Muscle of leg (tissue), 11 donors: ENCODE measurements around the gene RBM47. TPM values are rescaled to one million over a fixed set of nuclear protein-coding genes. Genes with fewer than 3 reads are reported as not detected.
A peak's percentile ranks its signal among the peaks of the same experiment; 100 is the strongest.
"Not testable (repeated sequence)": the region's sequence is repeated elsewhere in the genome, so short reads cannot be mapped to it uniquely, and the experiment has no call there.

Experiments used
- DNase-seq: peaks from one replicate; pipeline ENCODE4 v3.0.0; 2013
- H3K27ac ChIP-seq: one replicate; pipeline ENCODE4 v1.5.1; 2013; ENCODE audit warnings: mild to moderate bottlenecking, low read length, control low read depth
- H3K27me3 ChIP-seq: one replicate; pipeline ENCODE4 v1.6.1; 2013; ENCODE audit warnings: low read length; ENCODE audit not compliant: control insufficient read depth, insufficient read depth
- H3K36me3 ChIP-seq: one replicate; pipeline ENCODE4 v1.6.1; 2013; ENCODE audit warnings: low read length; ENCODE audit not compliant: control insufficient read depth, insufficient read depth
- H3K4me1 ChIP-seq: one replicate; pipeline ENCODE4 v1.6.1; 2013; ENCODE audit warnings: low read length; ENCODE audit not compliant: control insufficient read depth, insufficient read depth
- H3K4me3 ChIP-seq: one replicate; pipeline ENCODE4 v1.5.1; 2013; ENCODE audit warnings: low read length, control low read depth
- H3K9me3 ChIP-seq: replicated peaks from 2 replicates; pipeline ENCODE4 v1.6.1; 2013; ENCODE audit warnings: low read depth, low read length; ENCODE audit not compliant: control insufficient read depth
- WGBS: methylation state at CpG from one replicate; pipeline ENCODE4 v1.1.5; 2013; ENCODE audit warnings: missing lambda C conversion rate; ENCODE audit not compliant: insufficient coverage; 5-methylcytosine and 5-hydroxymethylcytosine counted together
- polyA plus RNA-seq, 8 donors: library from polyadenylated mRNA; unstranded; fragments of 120-200 nt; gene quantifications; one replicate each; pipeline versions ENCODE4 v1.2.1 to v1.2.3, GENCODE V29; 2013; ENCODE audit warnings: inconsistent platforms in 1 of 8, low replicate concordance in 1 of 8; ENCODE audit not compliant: insufficient read length in 8 of 8, insufficient read depth in 1 of 8
- total RNA-seq: library from RNA; stranded (reverse); fragments of 120-200 nt; gene quantifications from one replicate; pipeline ENCODE4 v1.2.4, GENCODE V29; 2013

Gene RBM47
- total and polyA plus RNA-seq, 9 donors: 1.2 to 6.3 (median 2.0) TPM

GRCh38 chr4:40403081-40403480, 226.6 kb downstream of the RBM47 start:
- Histone ChIP-seq H3K36me3 (no peaks in the 10 kb centered on the region), H3K4me1 (no peaks in the 10 kb centered on the region), H3K27me3 (no peaks in the 10 kb centered on the region), H3K4me3 (no peak overlapping the region), H3K27ac (no peak overlapping the region), H3K9me3 (peaks cover 4% of the 10 kb centered on the region)
- WGBS: 83% methylated on average over 3 of the region's 5 CpGs
- DNase-seq: no peak

DNA sequence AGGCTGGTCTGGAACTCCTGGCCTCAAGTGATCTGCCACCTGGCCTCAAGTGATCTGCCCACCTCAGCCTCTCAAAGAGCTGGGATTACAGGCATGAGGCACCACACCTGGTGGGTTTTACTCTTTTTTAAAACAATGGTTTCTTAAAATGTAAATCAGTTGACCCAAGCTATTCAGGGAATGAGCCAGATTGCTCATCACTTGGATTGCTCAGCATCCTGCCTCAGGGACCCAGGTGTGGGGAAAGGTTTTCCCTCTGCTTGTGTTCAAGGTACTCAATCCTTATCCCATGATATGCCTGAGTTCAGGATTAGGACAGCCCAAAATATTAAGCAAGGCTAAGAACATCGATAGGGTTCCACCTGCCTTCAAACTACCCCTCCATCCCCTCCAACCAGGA, 227.1 kb downstream of the RBM47 start:
- Histone ChIP-seq H3K27ac (no peak overlapping the region), H3K4me1 (no peaks in the 10 kb centered on the region), H3K9me3 (peaks cover 4% of the 10 kb centered on the region), H3K36me3 (no peaks in the 10 kb centered on the region), H3K4me3 (no peak overlapping the region), H3K27me3 (no peaks in the 10 kb centered on the region)
- DNase-seq: no peak
- WGBS: no CpG with 5 or more reads among the region's 1 CpG

DNA sequence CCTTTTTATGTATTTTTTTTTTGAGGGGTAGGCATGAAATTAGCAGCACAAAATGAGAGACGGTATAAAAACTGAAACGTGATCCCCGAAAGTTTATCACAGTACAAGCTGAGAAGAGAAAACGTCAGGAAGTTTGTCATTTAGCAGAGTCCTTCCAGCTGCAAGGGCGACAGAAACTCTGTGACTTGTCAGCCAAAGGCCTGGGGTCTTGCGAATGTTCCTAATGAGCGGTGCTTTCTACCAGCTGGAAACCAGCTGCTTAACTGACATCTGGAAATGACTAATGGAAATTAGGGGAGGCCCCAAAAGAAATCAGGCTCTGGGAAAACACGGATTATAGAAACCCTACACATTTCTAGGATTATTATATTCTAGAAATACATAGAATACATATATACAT, 228.0 kb downstream of the RBM47 start:
- no peak overlapping the region for H3K27ac ChIP-seq
- WGBS: 30% methylated on average over 7 of the region's 8 CpGs
- no peaks in the 10 kb centered on the region for H3K36me3 ChIP-seq
- H3K4me3 ChIP-seq: no peak overlapping the region
- H3K27me3 ChIP-seq: no peaks in the 10 kb centered on the region
- DNase-seq: peak; percentile 52
- H3K4me1 ChIP-seq: no peaks in the 10 kb centered on the region
- peaks cover 2% of the 10 kb centered on the region for H3K9me3 ChIP-seq

GRCh38 chr4:40401096-40401495, 228.6 kb downstream of the RBM47 start:
- 80% methylated on average over 2 of the region's 6 CpGs for WGBS
- Histone ChIP-seq H3K27ac (no peak overlapping the region), H3K9me3 (no peaks in the 10 kb centered on the region), H3K4me1 (peaks cover 4% of the 10 kb centered on the region), H3K27me3 (no peaks in the 10 kb centered on the region), H3K36me3 (no peaks in the 10 kb centered on the region), H3K4me3 (no peak overlapping the region)
- no peak for DNase-seq

- no peak for DNase-seq
- Histone ChIP-seq H3K9me3 (no peaks in the 10 kb centered on the region), H3K27me3 (no peaks in the 10 kb centered on the region), H3K36me3 (no peaks in the 10 kb centered on the region), H3K4me1 (peaks cover 12% of the 10 kb centered on the region), H3K27ac (no peak overlapping the region), H3K4me3 (no peak overlapping the region)
- WGBS: 44% methylated on average over 3 of the region's 3 CpGs
Observed at GRCh38 chr4:40399578-40399977, 230.1 kb downstream of the RBM47 start.

GRCh38 chr4:40395908-40396793, 233.5 kb downstream of the RBM47 start:
- Histone ChIP-seq H3K9me3 (no peaks in the 10 kb centered on the region), H3K4me1 (peaks cover 12% of the 10 kb centered on the region), H3K4me3 (no peak overlapping the region), H3K27ac (no peak overlapping the region), H3K36me3 (no peaks in the 10 kb centered on the region), H3K27me3 (no peaks in the 10 kb centered on the region)
- peak; percentile 50 for DNase-seq
- WGBS: 21% methylated on average over 4 of the region's 7 CpGs

DNA sequence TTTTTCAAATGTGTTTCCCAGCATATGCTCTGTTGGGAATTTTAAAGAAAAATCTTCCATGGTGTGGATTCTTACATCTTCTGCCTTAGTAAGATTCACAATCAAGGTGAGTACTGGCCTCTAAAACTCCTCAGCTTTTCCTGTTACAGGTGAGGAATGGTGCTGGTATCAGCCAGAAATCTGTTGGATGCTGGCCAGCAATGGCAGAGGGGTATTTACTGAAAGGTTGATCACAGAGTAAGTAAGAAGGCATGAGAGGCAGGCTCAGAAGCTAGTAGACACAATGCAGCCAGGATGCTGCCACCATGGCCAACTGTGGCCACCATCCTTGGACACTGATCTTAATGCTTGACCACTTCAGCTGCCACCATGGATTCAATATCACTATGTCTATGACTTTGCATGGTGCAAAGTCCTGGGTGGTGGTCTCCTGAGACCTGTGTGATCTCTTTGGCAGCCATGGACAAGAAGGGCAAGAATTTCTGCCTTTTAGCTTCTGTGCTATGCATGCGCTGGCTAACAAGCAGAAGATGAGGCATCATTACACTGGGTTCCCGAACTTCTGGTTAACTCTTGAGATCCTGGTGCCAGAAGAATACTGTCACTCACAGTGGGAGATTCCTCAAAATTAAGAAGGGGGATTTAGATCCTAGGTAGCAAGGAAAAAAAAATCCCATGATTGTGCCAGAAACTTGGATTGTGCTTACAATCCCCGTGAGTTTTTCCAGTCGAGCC, 234.3 kb downstream of the RBM47 start:
- no peak overlapping the region for H3K27ac ChIP-seq
- peaks cover 12% of the 10 kb centered on the region for H3K4me1 ChIP-seq
- H3K27me3 ChIP-seq: no peaks in the 10 kb centered on the region
- H3K9me3 ChIP-seq: no peaks in the 10 kb centered on the region
- H3K36me3 ChIP-seq: no peaks in the 10 kb centered on the region
- 29% methylated on average over 2 of the region's 4 CpGs for WGBS
- no peak overlapping the region for H3K4me3 ChIP-seq
- no peak for DNase-seq

DNA sequence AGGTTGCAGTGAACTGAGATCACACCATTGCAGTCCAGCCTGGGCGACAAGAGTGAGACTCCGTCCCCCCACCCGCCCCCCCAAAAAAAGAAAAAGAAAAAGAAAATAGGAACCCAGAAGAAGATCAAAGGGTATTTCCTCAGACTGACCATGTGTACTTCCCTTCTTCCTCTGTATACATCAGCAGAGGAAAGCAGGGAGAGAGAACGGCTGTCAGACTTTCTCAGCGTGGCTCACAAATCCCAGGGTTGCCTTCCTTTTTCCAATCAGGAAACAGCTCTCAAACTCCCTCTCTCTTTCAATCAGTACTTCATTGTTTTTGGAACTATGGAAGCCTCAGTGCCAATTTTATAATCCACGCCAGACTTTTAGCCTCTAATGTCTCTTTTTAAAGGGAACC, 235.4 kb downstream of the RBM47 start:
- Histone ChIP-seq H3K27me3 (no peaks in the 10 kb centered on the region), H3K4me3 (no peak overlapping the region), H3K9me3 (no peaks in the 10 kb centered on the region), H3K27ac (no peak overlapping the region), H3K36me3 (no peaks in the 10 kb centered on the region), H3K4me1 (peaks cover 12% of the 10 kb centered on the region)
- WGBS: 15% methylated on average over 2 of the region's 6 CpGs
- peak; percentile 41 for DNase-seq

- not testable (repeated sequence) for DNase-seq, H3K36me3 ChIP-seq, H3K27ac ChIP-seq, H3K9me3 ChIP-seq, H3K27me3 ChIP-seq, H3K4me3 ChIP-seq
- peaks cover 12% of the 10 kb centered on the region for H3K4me1 ChIP-seq
- WGBS: 95% methylated on average over 6 of the region's 9 CpGs
Observed at GRCh38 chr4:40392241-40392640, 237.4 kb downstream of the RBM47 start.

GRCh38 chr4:40389986-40390385, 239.7 kb downstream of the RBM47 start:
- Histone ChIP-seq H3K27me3 (no peaks in the 10 kb centered on the region), H3K27ac (no peak overlapping the region), H3K4me3 (no peak overlapping the region), H3K36me3 (no peaks in the 10 kb centered on the region), H3K9me3 (no peaks in the 10 kb centered on the region), H3K4me1 (no peaks in the 10 kb centered on the region)
- no CpG with 5 or more reads among the region's 4 CpGs for WGBS
- DNase-seq: no peak
